ENCODE results near the gene HMHB1. TPM values are rescaled to one million over a fixed set of nuclear protein-coding genes. Genes with fewer than 3 reads are reported as not detected.
"Not testable (repeated sequence)": the region's sequence is repeated elsewhere in the genome, so short reads cannot be mapped to it uniquely, and the experiment has no call there.

HMHB1 gene
- total RNA-seq, 2 donors from 2014 or later, result not detected

GRCh38 chr5:143805861-143806260, 6.1 kb upstream of the HMHB1 start:
- no peak for DNase-seq
- no peak overlapping the region for H3K9ac ChIP-seq (ENCODE audit: extremely low read depth, low read length, poor library complexity, severe bottlenecking)
- Mint-ChIP-seq H3K4me3 (no peak overlapping the region), H3K36me3 (ENCODE audit: low read depth) (no peaks in the 10 kb centered on the region), H3K9me3 (no peaks in the 10 kb centered on the region), H3K27ac (peak overlapping the region; percentile 14), H3K27me3 (ENCODE audit: insufficient read depth) (no peaks in the 10 kb centered on the region), H3K4me1 (no peaks in the 10 kb centered on the region)
- WGBS, 2 experiments (ENCODE audit: insufficient coverage in 1 of 2, insufficient read length in 1 of 2), result 75% methylated on average over 2 of the region's 2 CpGs; no CpG with 5 or more reads in 1 of the 2 experiments
- H3K27me3 ChIP-seq (ENCODE audit: control insufficient read depth, insufficient read depth, low read length, poor library complexity, severe bottlenecking), result no peaks in the 10 kb centered on the region
- no peaks in the 10 kb centered on the region for H3K4me1 ChIP-seq (ENCODE audit: control insufficient read depth, insufficient read depth, low read length)
- TF ChIP-seq CTCF (conservative IDR thresholded peaks at IDR 0.05), result no peak
- no peaks in the 10 kb centered on the region for H3K36me3 ChIP-seq (ENCODE audit: control insufficient read depth, insufficient read depth, low read length)
- H3K9me3 ChIP-seq (ENCODE audit: control insufficient read depth, low read length), result no peaks in the 10 kb centered on the region
- H3K27ac ChIP-seq (ENCODE audit: low read depth, low read length), result no peak overlapping the region
- H3K4me3 ChIP-seq (ENCODE audit: low read length), result no peak overlapping the region

GRCh38 chr5:143806579-143806978, 5.4 kb upstream of the HMHB1 start:
- Mint-ChIP-seq H3K9me3 (no peaks in the 10 kb centered on the region), H3K27ac (no peak overlapping the region), H3K4me3 (no peak overlapping the region), H3K27me3 (ENCODE audit: insufficient read depth) (no peaks in the 10 kb centered on the region), H3K36me3 (ENCODE audit: low read depth) (no peaks in the 10 kb centered on the region), H3K4me1 (no peaks in the 10 kb centered on the region)
- DNase-seq, result no peak
- H3K9ac ChIP-seq (ENCODE audit: extremely low read depth, low read length, poor library complexity, severe bottlenecking), result no peak overlapping the region
- H3K4me1 ChIP-seq (ENCODE audit: control insufficient read depth, insufficient read depth, low read length), result no peaks in the 10 kb centered on the region
- H3K9me3 ChIP-seq (ENCODE audit: control insufficient read depth, low read length), result no peaks in the 10 kb centered on the region
- no peak for TF ChIP-seq CTCF (conservative IDR thresholded peaks at IDR 0.05)
- no peaks in the 10 kb centered on the region for H3K27me3 ChIP-seq (ENCODE audit: control insufficient read depth, insufficient read depth, low read length, poor library complexity, severe bottlenecking)
- WGBS, 2 experiments (ENCODE audit: insufficient coverage in 1 of 2, insufficient read length in 1 of 2), result 83 to 89% methylated on average over 2 of the region's 2 CpGs
- H3K4me3 ChIP-seq (ENCODE audit: low read length), result no peak overlapping the region
- H3K27ac ChIP-seq (ENCODE audit: low read depth, low read length), result no peak overlapping the region
- H3K36me3 ChIP-seq (ENCODE audit: control insufficient read depth, insufficient read depth, low read length), result no peaks in the 10 kb centered on the region

- TF ChIP-seq CTCF (conservative IDR thresholded peaks at IDR 0.05), result no peak
- no peak overlapping the region for H3K4me3 Mint-ChIP-seq
- WGBS, 2 experiments (ENCODE audit: insufficient coverage in 1 of 2, insufficient read length in 1 of 2), result 97% methylated on average over 1 of the region's 1 CpG; no CpG with 5 or more reads in 1 of the 2 experiments
These were observed 4.6 kb upstream of the HMHB1 start for GRCh38 chr5:143807401-143807800.

GRCh38 chr5:143816370-143816769, 4.4 kb downstream of the HMHB1 start:
- not testable (repeated sequence) for H3K4me1 Mint-ChIP-seq; H3K27ac ChIP-seq (ENCODE audit: low read depth, low read length); H3K27me3 Mint-ChIP-seq (ENCODE audit: insufficient read depth); H3K9me3 Mint-ChIP-seq; H3K9ac ChIP-seq (ENCODE audit: extremely low read depth, low read length, poor library complexity, severe bottlenecking); H3K36me3 ChIP-seq (ENCODE audit: control insufficient read depth, insufficient read depth, low read length); DNase-seq; H3K4me3 Mint-ChIP-seq; H3K4me3 ChIP-seq (ENCODE audit: low read length); H3K4me1 ChIP-seq (ENCODE audit: control insufficient read depth, insufficient read depth, low read length); H3K27ac Mint-ChIP-seq; H3K27me3 ChIP-seq (ENCODE audit: control insufficient read depth, insufficient read depth, low read length, poor library complexity, severe bottlenecking); H3K36me3 Mint-ChIP-seq (ENCODE audit: low read depth); H3K9me3 ChIP-seq (ENCODE audit: control insufficient read depth, low read length)
- 88 to 100% methylated on average over 2 to 4 of the region's 4 CpGs for WGBS, 2 experiments (ENCODE audit: insufficient coverage in 1 of 2, insufficient read length in 1 of 2)

More at GRCh38 chr5:143807401-143807800, 4.6 kb upstream of the HMHB1 start:
- H3K4me1 ChIP-seq (ENCODE audit: control insufficient read depth, insufficient read depth, low read length), result no peaks in the 10 kb centered on the region
- no peak overlapping the region for H3K27ac ChIP-seq (ENCODE audit: low read depth, low read length)
- Mint-ChIP-seq H3K36me3 (ENCODE audit: low read depth) (no peaks in the 10 kb centered on the region), H3K27ac (no peak overlapping the region), H3K27me3 (ENCODE audit: insufficient read depth) (no peaks in the 10 kb centered on the region), H3K4me1 (no peaks in the 10 kb centered on the region), H3K9me3 (no peaks in the 10 kb centered on the region)
- no peaks in the 10 kb centered on the region for H3K36me3 ChIP-seq (ENCODE audit: control insufficient read depth, insufficient read depth, low read length)
- no peaks in the 10 kb centered on the region for H3K27me3 ChIP-seq (ENCODE audit: control insufficient read depth, insufficient read depth, low read length, poor library complexity, severe bottlenecking)
- DNase-seq, result no peak
- H3K4me3 ChIP-seq (ENCODE audit: low read length), result no peak overlapping the region
- no peak overlapping the region for H3K9ac ChIP-seq (ENCODE audit: extremely low read depth, low read length, poor library complexity, severe bottlenecking)
- H3K9me3 ChIP-seq (ENCODE audit: control insufficient read depth, low read length), result no peaks in the 10 kb centered on the region
